Measurements from ENCODE around the gene KY.

KY gene

DNA sequence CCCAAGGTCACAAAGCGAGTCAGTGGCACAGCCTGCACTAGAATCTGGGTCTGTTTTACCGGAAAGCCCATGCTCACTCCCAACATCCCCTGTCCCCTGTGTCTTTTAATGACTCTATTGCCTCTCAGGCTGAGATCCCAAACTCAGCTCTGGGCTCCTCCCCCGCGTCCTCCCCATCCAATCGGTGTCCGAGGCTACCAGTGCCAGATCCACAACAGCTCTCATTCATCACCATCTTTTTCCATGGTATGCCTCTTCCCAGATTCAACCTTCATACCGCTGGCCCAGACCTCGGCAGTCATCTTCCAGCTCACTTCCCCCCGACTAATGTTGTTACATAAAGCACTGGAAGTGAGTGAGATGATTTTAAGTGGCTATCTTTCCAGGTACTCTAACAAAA lies 16.1 kb upstream of the KY start:
- H3K27ac ChIP-seq = no peak overlapping the region
- H3K4me3 ChIP-seq = no peak overlapping the region
- no peak for DNase-seq
- H3K4me1 ChIP-seq = peaks cover 0 to 17% (median 10%) of the 10 kb centered on the region in 4 donors
- no peaks in the 10 kb centered on the region for H3K36me3 ChIP-seq
- intact Hi-C loops (cut with DNase I; ENCODE audit: low total_unique reads) = no loop called here
- TF ChIP-seq, protein P1, sequence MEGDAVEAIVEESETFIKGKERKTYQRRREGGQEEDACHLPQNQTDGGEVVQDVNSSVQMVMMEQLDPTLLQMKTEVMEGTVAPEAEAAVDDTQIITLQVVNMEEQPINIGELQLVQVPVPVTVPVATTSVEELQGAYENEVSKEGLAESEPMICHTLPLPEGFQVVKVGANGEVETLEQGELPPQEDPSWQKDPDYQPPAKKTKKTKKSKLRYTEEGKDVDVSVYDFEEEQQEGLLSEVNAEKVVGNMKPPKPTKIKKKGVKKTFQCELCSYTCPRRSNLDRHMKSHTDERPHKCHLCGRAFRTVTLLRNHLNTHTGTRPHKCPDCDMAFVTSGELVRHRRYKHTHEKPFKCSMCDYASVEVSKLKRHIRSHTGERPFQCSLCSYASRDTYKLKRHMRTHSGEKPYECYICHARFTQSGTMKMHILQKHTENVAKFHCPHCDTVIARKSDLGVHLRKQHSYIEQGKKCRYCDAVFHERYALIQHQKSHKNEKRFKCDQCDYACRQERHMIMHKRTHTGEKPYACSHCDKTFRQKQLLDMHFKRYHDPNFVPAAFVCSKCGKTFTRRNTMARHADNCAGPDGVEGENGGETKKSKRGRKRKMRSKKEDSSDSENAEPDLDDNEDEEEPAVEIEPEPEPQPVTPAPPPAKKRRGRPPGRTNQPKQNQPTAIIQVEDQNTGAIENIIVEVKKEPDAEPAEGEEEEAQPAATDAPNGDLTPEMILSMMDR (IDR thresholded peaks at IDR 0.05) = no peak
- H3K9me3 ChIP-seq = no peaks in the 10 kb centered on the region
- no peaks in the 10 kb centered on the region for H3K27me3 ChIP-seq

DNA sequence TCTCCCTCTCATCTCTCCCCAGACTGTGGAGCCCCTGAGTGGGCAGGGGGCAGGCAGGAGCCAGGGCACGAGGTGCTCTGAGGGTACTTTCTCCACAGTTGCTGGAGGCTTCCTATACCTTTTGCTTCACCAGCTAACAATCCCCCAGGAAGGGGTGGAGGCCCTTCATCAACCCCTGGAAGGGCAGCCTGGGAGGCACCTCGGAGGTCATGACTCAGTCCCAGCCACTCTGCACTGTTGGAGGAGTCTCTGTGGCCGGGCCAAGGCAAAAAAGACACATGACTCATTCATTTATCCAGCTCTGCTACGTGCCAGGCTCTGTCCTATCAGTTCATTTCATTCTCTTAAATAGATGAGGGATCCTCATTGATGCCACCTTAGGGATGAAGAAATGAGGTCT lies 15.6 kb upstream of the KY start:
- no peaks in the 10 kb centered on the region for H3K27me3 ChIP-seq
- H3K4me1 ChIP-seq = peaks cover 0 to 17% (median 10%) of the 10 kb centered on the region in 4 donors
- no peaks in the 10 kb centered on the region for H3K36me3 ChIP-seq
- no peak overlapping the region for H3K27ac ChIP-seq
- TF ChIP-seq, protein P1 (IDR thresholded peaks at IDR 0.05) = no peak
- no peaks in the 10 kb centered on the region for H3K9me3 ChIP-seq
- no peak for DNase-seq
- H3K4me3 ChIP-seq = no peak overlapping the region
- intact Hi-C loops (cut with DNase I; ENCODE audit: low total_unique reads) = no loop called here

DNA sequence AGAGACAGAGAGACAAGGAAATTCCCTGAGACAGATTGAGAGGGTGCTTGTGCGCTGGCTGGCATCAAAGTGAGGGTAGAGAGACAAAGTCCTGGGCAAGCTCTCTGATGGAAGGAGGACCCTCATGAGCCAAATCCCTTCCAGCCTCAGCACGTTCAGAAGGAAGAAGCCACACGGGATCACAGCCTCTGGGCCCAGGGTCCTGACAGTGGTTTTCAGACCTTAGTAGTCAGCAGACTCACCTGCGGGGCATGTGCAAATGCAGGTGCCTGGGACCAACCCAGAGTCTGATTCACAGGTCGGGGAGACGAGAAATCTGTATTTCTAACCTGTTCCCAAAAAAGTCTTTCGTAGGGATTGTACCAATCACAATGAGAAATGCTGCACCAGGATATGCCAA lies 15.2 kb upstream of the KY start:
- H3K27me3 ChIP-seq = no peaks in the 10 kb centered on the region
- TF ChIP-seq, protein P1 (IDR thresholded peaks at IDR 0.05) = no peak
- no peak overlapping the region for H3K4me3 ChIP-seq
- intact Hi-C loops (cut with DNase I; ENCODE audit: low total_unique reads) = no loop called here
- H3K4me1 ChIP-seq = peaks cover 0 to 17% (median 10%) of the 10 kb centered on the region in 4 donors
- no peak overlapping the region for H3K27ac ChIP-seq
- H3K36me3 ChIP-seq = no peaks in the 10 kb centered on the region
- no peaks in the 10 kb centered on the region for H3K9me3 ChIP-seq
- no peak for DNase-seq

DNA sequence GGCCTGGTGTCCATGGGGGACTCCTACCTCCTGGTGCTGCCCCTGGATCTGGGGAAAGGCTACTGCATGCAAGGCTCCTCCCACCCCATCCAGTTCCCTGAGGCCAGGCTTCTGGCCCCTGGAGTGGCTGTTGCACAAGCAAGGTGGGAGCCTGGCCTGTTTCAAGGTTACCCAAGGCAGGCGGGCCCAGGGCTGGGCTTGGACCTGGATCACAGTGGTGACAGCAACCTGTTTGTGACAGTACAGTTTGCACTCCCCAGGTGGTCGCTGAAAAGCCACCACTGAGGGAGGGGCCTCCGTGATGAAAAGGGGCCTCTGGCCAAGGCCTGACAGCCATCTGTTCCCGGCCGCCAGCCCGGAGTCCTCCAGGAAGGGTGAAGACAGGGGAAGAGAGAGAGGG lies 14.4 kb upstream of the KY start:
- no peaks in the 10 kb centered on the region for H3K36me3 ChIP-seq

DNA sequence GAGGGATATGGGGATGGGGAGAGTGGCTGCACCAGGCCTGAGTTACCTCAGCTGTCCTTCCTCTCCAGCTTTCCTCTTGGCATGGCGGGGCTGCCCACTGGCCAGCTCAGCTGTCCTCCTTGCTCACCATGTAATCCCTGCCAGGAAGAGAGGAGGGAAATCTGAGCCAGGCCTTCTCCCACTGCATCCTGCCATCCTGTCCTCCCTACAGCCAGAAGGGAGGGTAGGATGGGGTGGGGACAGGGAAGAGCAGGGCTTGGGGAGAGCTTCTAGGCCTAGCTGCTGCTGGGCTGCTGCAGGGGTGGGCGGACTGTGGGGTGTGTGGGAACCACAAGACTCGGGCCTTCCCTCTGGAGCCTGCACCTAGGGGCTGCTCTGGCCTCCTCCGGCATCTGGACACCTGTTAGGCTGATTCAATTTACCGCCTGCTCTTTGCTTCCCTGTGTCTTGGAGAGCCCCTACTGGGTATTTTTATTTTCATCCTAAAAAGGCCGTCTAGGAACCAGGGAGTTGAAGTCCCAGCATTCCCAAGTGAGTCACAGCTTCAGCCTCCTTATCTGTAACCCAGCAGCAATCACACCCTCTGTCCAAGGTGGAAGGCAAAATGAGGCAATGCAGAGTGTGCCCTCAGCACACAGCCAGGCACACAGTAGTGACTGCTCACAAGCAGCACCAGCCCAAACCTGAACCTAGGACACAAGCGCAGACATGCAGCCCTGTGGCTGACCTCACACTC lies 13.1 kb upstream of the KY start:
- no peaks in the 10 kb centered on the region for H3K36me3 ChIP-seq
- TF ChIP-seq, protein P1 (IDR thresholded peaks at IDR 0.05) = no peak
- H3K9me3 ChIP-seq = no peaks in the 10 kb centered on the region
- peaks cover 0 to 17% (median 10%) of the 10 kb centered on the region in 4 donors for H3K4me1 ChIP-seq
- H3K4me3 ChIP-seq = no peak overlapping the region
- H3K27ac ChIP-seq = peak overlapping the region; percentile 49 to 58
- no peaks in the 10 kb centered on the region for H3K27me3 ChIP-seq
- intact Hi-C loops (cut with DNase I; ENCODE audit: low total_unique reads) = no loop called here
- no peak for DNase-seq

More for the DNA sequence above, 14.4 kb upstream of the KY start:
- Histone ChIP-seq H3K27me3 (no peaks in the 10 kb centered on the region), H3K27ac (no peak overlapping the region), H3K4me3 (no peak overlapping the region), H3K4me1 (peaks cover 0 to 17% (median 10%) of the 10 kb centered on the region in 4 donors), H3K9me3 (no peaks in the 10 kb centered on the region)
- no peak for DNase-seq
- TF ChIP-seq, protein P1 (IDR thresholded peaks at IDR 0.05) = no peak
- intact Hi-C loops (cut with DNase I; ENCODE audit: low total_unique reads) = no loop called here

Measured in tibial artery (tissue), 4 donors.